GM12878 (cell line): ENCODE data around the gene CCRL2. TPM values are rescaled to one million over a fixed set of nuclear protein-coding genes. Genes with fewer than 3 reads are reported as not detected.

Experiments used
- ATAC-seq: fragments of 200-7000 bp; cut with Tn5 transposase; 3 replicates; pipeline ENCODE4 v1.9.1; 2020; ENCODE audit warnings: mild to moderate bottlenecking, moderate library complexity
- BruUV-seq: library from RNA; stranded (reverse); fragments of 400-500 nt; replicated peaks from 2 replicates; lab custom pipeline; 2021; lab: Mats Ljungman, UMichigan
- CTCF ChIA-PET: fragments of 300-600 bp; sonication (Branson Sonifier 250); formaldehyde crosslinking; extraction: SDS; loops from one replicate; lab custom pipeline; 2021; ENCODE audit warnings: inconsistent platforms; lab: Yijun Ruan, JAX
- POLR2A ChIA-PET: fragments of 350-600 bp; formaldehyde crosslinking; extraction: SDS; loops from one replicate; lab custom pipeline; 2021; ENCODE audit warnings: inconsistent platforms; lab: Charles Lee
- RAD21 ChIA-PET: fragments of 300-600 bp; sonication (Branson Sonifier 250); formaldehyde crosslinking; loops from one replicate; lab custom pipeline; 2023; ENCODE audit warnings: antibody characterized with exemption; ENCODE audit not compliant: unreplicated experiment; lab: Charles Lee
- SMC1A ChIA-PET: fragments of 300-600 bp; sonication (Branson Sonifier 250); formaldehyde crosslinking; loops from one replicate; lab custom pipeline; 2023; ENCODE audit not compliant: unreplicated experiment, uncharacterized antibody; lab: Charles Lee
- DNase-seq: peaks from one replicate; pipeline ENCODE4 v3.0.0-alpha.2; 2011; ENCODE audit warnings: low read depth, low spot score
- FAIRE-seq: peaks from 3 replicates; lab custom pipeline; 2011; peaks lifted over from hg19 to GRCh38; lab: Jason Lieb, UNC
- H2AFZ ChIP-seq: 2 replicates; pipeline ENCODE4 v1.6.0; 2011; ENCODE audit warnings: low read depth, low read length, control low read depth; ENCODE audit not compliant: control insufficient read depth
- H3K27ac ChIP-seq: 2 replicates; pipeline ENCODE4 v1.5.1; 2011; ENCODE audit warnings: control low read depth; ENCODE audit not compliant: control insufficient read depth, insufficient read depth
- H3K27me3 ChIP-seq, 2 experiments: replicated peaks in 1 of 2; 2 replicates each; pipeline versions ENCODE4 v1.6.0 to v1.6.1; 2011; ENCODE audit warnings: low read length in 1 of 2; ENCODE audit not compliant: control insufficient read depth in 2 of 2, insufficient read depth in 2 of 2
- H3K36me3 ChIP-seq, 2 experiments: 2 replicates each; pipeline ENCODE4 v1.5.1; 2011; ENCODE audit warnings: low read length in 1 of 2; ENCODE audit not compliant: control insufficient read depth in 2 of 2, insufficient read depth in 2 of 2
- H3K4me1 ChIP-seq: 2 replicates; pipeline ENCODE4 v1.6.1; 2011; ENCODE audit warnings: mild to moderate bottlenecking, low read length, moderate library complexity, mixed read lengths; ENCODE audit not compliant: control insufficient read depth, insufficient read depth
- H3K4me2 ChIP-seq: 2 replicates; pipeline ENCODE4 v1.6.0; 2011; ENCODE audit warnings: control low read depth; ENCODE audit not compliant: control insufficient read depth, insufficient read depth
- H3K4me3 ChIP-seq: fragments of 200-600 bp; sonication (generic); 2 replicates; pipeline ENCODE4 v1.5.1; 2016
- H3K79me2 ChIP-seq: 2 replicates; pipeline ENCODE4 v1.6.0; 2011; ENCODE audit warnings: low read length; ENCODE audit not compliant: control insufficient read depth, insufficient read depth
- H3K9ac ChIP-seq: 2 replicates; pipeline ENCODE4 v1.8.0; 2011; ENCODE audit warnings: low read length, control low read depth, mixed read lengths; ENCODE audit not compliant: control insufficient read depth, insufficient read depth
- H3K9me3 ChIP-seq: replicated peaks from 3 replicates; pipeline ENCODE4 v1.5.1; 2011; ENCODE audit warnings: mild to moderate bottlenecking, low read length; ENCODE audit not compliant: control insufficient read depth, insufficient read depth
- H4K20me1 ChIP-seq: 2 replicates; pipeline ENCODE4 v1.6.0; 2011; ENCODE audit not compliant: control insufficient read depth, insufficient read depth
- CBX5 ChIP-seq: sonication (generic); IDR thresholded peaks from 2 replicates; pipeline ENCODE4 v1.6.1; 2016; ENCODE audit warnings: low read depth, moderate library complexity, mild to moderate bottlenecking, inconsistent platforms
- CREM ChIP-seq: IDR thresholded peaks from 2 replicates; pipeline ENCODE4 v1.6.1; 2014; ENCODE audit warnings: antibody characterized with exemption, low read depth
- HDAC2 ChIP-seq: fragments of 200-600 bp; sonication (generic); IDR thresholded peaks from 2 replicates; pipeline ENCODE4 v1.6.1; 2017
- LARP7 ChIP-seq: fragments of 450-650 bp; IDR thresholded peaks from 2 replicates; pipeline ENCODE4 v1.6.1; 2017; ENCODE audit warnings: mild to moderate bottlenecking
- POU2F2 ChIP-seq: IDR thresholded peaks from 3 replicates; pipeline ENCODE4 v1.6.1; 2011; ENCODE audit warnings: low read depth, mild to moderate bottlenecking, low read length, borderline replicate concordance
- RELA ChIP-seq: fragments of 450-650 bp; IDR thresholded peaks from 2 replicates; pipeline ENCODE4 v1.8.0; 2014; ENCODE audit warnings: borderline replicate concordance; ENCODE audit not compliant: partially characterized antibody
- SUPT20H ChIP-seq: IDR thresholded peaks from 2 replicates; pipeline ENCODE4 v1.6.1; 2011; ENCODE audit warnings: low read depth, mild to moderate bottlenecking, low read length, moderate library complexity, borderline replicate concordance; ENCODE audit not compliant: control insufficient read depth
- WGBS: methylation state at CpG from one replicate; pipeline ENCODE4 v1.1.6; 2016; ENCODE audit warnings: low lambda C conversion rate; ENCODE audit not compliant: insufficient replicate concordance, insufficient coverage; ENCODE audit errors: missing lambda C conversion rate; 5-methylcytosine and 5-hydroxymethylcytosine counted together
- in situ Hi-C: fragments of 300-500 bp; cut with MboI; formaldehyde crosslinking; loops from 9 replicates; pipeline ENCODE4 v1.14.3; 2018; ENCODE audit warnings: mixed read lengths
- intact Hi-C: fragments of 100-400 bp; cut with micrococcal nuclease; formaldehyde crosslinking; loops from one replicate; pipeline ENCODE4 v1.14.2; 2022; ENCODE audit not compliant: unreplicated experiment
- polyA plus RNA-seq, 11 experiments: library from polyadenylated mRNA; depleted of rRNA in 4 of 11; unstranded in 6 of 11; stranded (reverse) in 5 of 11; fragments of >200 nt; fragmentation: Nextera tagmentation in 4 of 11; fragmentation: Illumina TruSeq in 1 of 11; extraction: Ambion mirVana in 4 of 11; extraction: Trizol in 1 of 11; gene quantifications; 1 replicate in 1 of 11; 2 replicates in 10 of 11; pipeline versions ENCODE4 v1.2.1 to v1.2.3, GENCODE V29; 2011 to 2016; ENCODE audit warnings: inconsistent platforms in 2 of 11, missing spikeins in 2 of 11, low read depth in 1 of 11
- total RNA-seq, 4 experiments: library from RNA; depleted of rRNA in 3 of 4; stranded (reverse); fragments of >200 nt in 3 of 4; fragmentation: Illumina TruSeq in 1 of 4; extraction: Trizol in 1 of 4; gene quantifications; 2 replicates each; pipeline versions ENCODE4 v1.2.1 to v1.2.3, GENCODE V29; 2013 to 2021
- TF ChIP-seq, protein P1 (sequence below): IDR thresholded peaks from 2 replicates; pipeline ENCODE4 v1.6.1; 2011; ENCODE audit warnings: low read depth, mild to moderate bottlenecking, low read length, moderate library complexity, borderline replicate concordance; ENCODE audit errors: extremely low read depth

Gene CCRL2
- total and polyA plus RNA-seq, 10 of the 15 experiments (the other 5 are each of a cell fraction or from before 2014, with no cell fraction given), result 0.04 to 2.5 (median 1.8) TPM

DNA sequence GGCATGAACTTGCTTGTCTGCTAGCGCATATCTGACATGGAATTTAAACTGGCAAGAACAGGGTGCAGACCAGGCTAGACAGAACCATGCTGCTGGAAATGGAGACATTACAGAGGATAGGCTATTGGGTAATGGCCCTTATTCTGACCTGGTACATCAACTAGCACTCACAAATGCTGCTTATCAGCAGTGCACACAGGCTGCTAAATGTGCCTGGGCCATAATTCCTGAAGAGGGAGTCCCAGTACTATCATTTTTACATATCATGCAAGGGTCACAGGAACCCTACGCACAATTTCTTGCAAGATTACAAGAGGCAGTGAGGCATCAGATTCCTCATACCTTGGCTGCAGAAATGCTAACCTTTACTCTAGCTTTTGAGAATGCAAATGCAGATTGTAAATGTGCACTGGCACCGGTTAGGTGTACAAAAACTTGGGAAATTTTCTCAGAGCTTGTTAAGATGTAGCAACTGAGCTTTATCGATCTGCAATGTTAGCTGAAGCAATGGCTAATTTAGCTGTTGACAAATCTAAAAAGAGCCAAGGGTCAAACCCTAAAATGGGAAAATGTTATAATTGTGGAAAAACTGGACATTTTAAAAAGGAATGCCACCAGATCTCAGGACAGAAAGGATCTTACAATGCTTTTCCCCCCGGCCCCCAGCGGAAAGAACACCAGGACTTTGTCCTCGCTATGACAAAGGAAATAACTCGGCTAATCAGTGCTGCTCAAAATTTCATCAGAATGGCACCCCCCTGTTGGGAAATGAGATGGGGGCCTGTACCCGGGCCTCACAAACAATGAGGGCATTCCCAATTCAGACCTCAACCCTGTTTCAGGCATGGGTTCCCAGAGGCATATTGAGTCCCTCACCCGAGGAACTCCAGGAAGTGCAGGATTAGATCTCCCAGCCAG is 21.1 kb downstream of the CCRL2 start:
- SMC1A ChIA-PET, result no interaction called here
- no peaks in the 10 kb centered on the region; a peak in 1 of 4 replicates for H3K27me3 ChIP-seq
- no peaks in the 10 kb centered on the region for H3K79me2 ChIP-seq
- no TSS peak for BruUV-seq
- no peak overlapping the region for H3K4me2 ChIP-seq
- no peak for ATAC-seq
- POLR2A ChIA-PET, result no interaction called here
- RAD21 ChIA-PET, result interaction anchor here (1.3 kb wide), 1 partner anchor 58 kb away, joined by 8 read pairs; no protein-coding TSS in a partner anchor
- 45% methylated on average over 10 of the region's 10 CpGs for WGBS
- no peaks in the 10 kb centered on the region for H4K20me1 ChIP-seq
- no peaks in the 10 kb centered on the region; the same call in 2 of the 3 replicates for H3K9me3 ChIP-seq
- intact Hi-C loops, result no loop called here
- CTCF ChIA-PET, result interaction anchor here (0.9 kb wide), 1 partner anchor 59 kb away, joined by 3 read pairs; no protein-coding TSS in a partner anchor
- in situ Hi-C loops, result no loop called here
- no peak overlapping the region for H3K9ac ChIP-seq
- no peak overlapping the region for H3K4me3 ChIP-seq
- no peak overlapping the region for H2AFZ ChIP-seq
- no peak for DNase-seq
- H3K36me3 ChIP-seq, result no peaks in the 10 kb centered on the region
- no peak for FAIRE-seq
- TF ChIP-seq SUPT20H (no peak), HDAC2 (no peak), POU2F2 (no peak), CREM (no peak), LARP7 (no peak), CBX5 (no peak), RELA (no peak)
- TF ChIP-seq, protein P1, sequence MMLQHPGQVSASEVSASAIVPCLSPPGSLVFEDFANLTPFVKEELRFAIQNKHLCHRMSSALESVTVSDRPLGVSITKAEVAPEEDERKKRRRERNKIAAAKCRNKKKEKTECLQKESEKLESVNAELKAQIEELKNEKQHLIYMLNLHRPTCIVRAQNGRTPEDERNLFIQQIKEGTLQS, result no peak
- H3K4me1 ChIP-seq, result no peaks in the 10 kb centered on the region
- H3K27ac ChIP-seq, result no peak overlapping the region
